K562 (cell line): ENCODE data around the gene PACS2. TPM values are rescaled to one million over a fixed set of nuclear protein-coding genes. Genes with fewer than 3 reads are reported as not detected.

Source experiments
- ATAC-seq: fragments of 200-7000 bp; cut with Tn5 transposase; 3 replicates; pipeline ENCODE4 v1.9.1; 2020; ENCODE audit warnings: moderate library complexity
- BruUV-seq: library from RNA; stranded (reverse); fragments of 400-500 nt; replicated peaks from 2 replicates; lab custom pipeline; 2021; lab: Mats Ljungman, UMichigan
- CTCF ChIA-PET: fragments of 300-600 bp; formaldehyde crosslinking; extraction: SDS; loops from one replicate; lab custom pipeline; 2021; ENCODE audit warnings: low intra/inter-chr PET ratio; lab: Yijun Ruan, JAX
- POLR2A ChIA-PET: fragments of 300-600, 350-650 bp; sonication (Branson Sonifier 250); formaldehyde crosslinking; extraction: SDS; loops from one replicate; lab custom pipeline; 2021; ENCODE audit warnings: antibody characterized with exemption, inconsistent platforms; lab: Yijun Ruan, JAX
- DNase-seq, 4 experiments: peaks; one replicate each; pipeline versions ENCODE4 v3.0.0 to v3.0.0-alpha.2; 2011 to 2018; ENCODE audit warnings: low spot score in 3 of 4, mixed read lengths in 3 of 4; ENCODE audit errors: extremely low read depth in 1 of 4
- FAIRE-seq: peaks from 2 replicates; lab custom pipeline; 2011; peaks lifted over from hg19 to GRCh38; lab: Jason Lieb, UNC
- H2AFZ ChIP-seq: 2 replicates; pipeline ENCODE4 v1.6.0; 2011; ENCODE audit warnings: low read depth, low read length, control low read depth, inconsistent platforms
- H3K27ac ChIP-seq: fragments of 200-600 bp; 3 replicates; pipeline ENCODE4 v1.8.0; 2011; ENCODE audit warnings: low read depth, mild to moderate bottlenecking, control low read depth, inconsistent platforms, low read length, moderate library complexity, mixed read lengths; ENCODE audit errors: extremely low read depth
- H3K27me3 ChIP-seq, 2 experiments: fragments of 300-600 bp in 1 of 2; 2 replicates in 1 of 2; 3 replicates in 1 of 2; pipeline versions ENCODE4 v1.6.0 to v1.8.0; 2011; ENCODE audit warnings: inconsistent platforms in 2 of 2, low read length in 2 of 2, mild to moderate bottlenecking in 1 of 2, mixed read lengths in 1 of 2, moderate library complexity in 1 of 2; ENCODE audit not compliant: control insufficient read depth in 2 of 2, insufficient read depth in 2 of 2
- H3K36me3 ChIP-seq: fragments of 300-600 bp; 3 replicates; pipeline ENCODE4 v1.8.0; 2011; ENCODE audit warnings: mild to moderate bottlenecking, low read length, inconsistent platforms; ENCODE audit not compliant: control insufficient read depth, insufficient read depth
- H3K4me1 ChIP-seq, 2 experiments: fragments of 200-600 bp in 1 of 2; replicated peaks in 1 of 2; 2 replicates in 1 of 2; 3 replicates in 1 of 2; pipeline versions ENCODE4 v1.5.1 to v1.8.0; 2011; ENCODE audit warnings: inconsistent platforms in 2 of 2, low read length in 2 of 2, mild to moderate bottlenecking in 1 of 2, mixed read lengths in 1 of 2, moderate library complexity in 1 of 2; ENCODE audit not compliant: control insufficient read depth in 2 of 2, insufficient read depth in 2 of 2
- H3K4me2 ChIP-seq: 2 replicates; pipeline ENCODE4 v1.6.1; 2011; ENCODE audit warnings: low read length, control low read depth, inconsistent platforms, mixed read lengths; ENCODE audit not compliant: insufficient read depth
- H3K4me3 ChIP-seq: fragments of 200-600 bp; sonication (generic), shearing (Covaris generic); 2 replicates; pipeline ENCODE4 v1.5.1; 2016; ENCODE audit warnings: control low read depth, inconsistent platforms
- H3K79me2 ChIP-seq: fragments of 200-600 bp; 3 replicates; pipeline ENCODE4 v1.8.0; 2011; ENCODE audit warnings: low read length, inconsistent platforms; ENCODE audit not compliant: control insufficient read depth, insufficient read depth
- H3K9ac ChIP-seq, 2 experiments: 2 replicates each; pipeline versions ENCODE4 v1.6.0 to v1.6.1; 2011; ENCODE audit warnings: low read depth in 2 of 2, low read length in 2 of 2, control low read depth in 1 of 2, inconsistent platforms in 1 of 2, mild to moderate bottlenecking in 1 of 2, mixed read lengths in 1 of 2; ENCODE audit not compliant: insufficient read depth in 1 of 2
- H3K9me1 ChIP-seq: one replicate; pipeline ENCODE4 v1.6.0; 2011; ENCODE audit warnings: inconsistent platforms, mild to moderate bottlenecking, low read length, moderate library complexity; ENCODE audit not compliant: control insufficient read depth, insufficient read depth
- H3K9me3 ChIP-seq: replicated peaks from 2 replicates; pipeline ENCODE4 v1.5.1; 2011; ENCODE audit warnings: low read depth, low read length, inconsistent platforms; ENCODE audit not compliant: control insufficient read depth, insufficient read depth
- H4K20me1 ChIP-seq: replicated peaks from 2 replicates; pipeline ENCODE4 v1.6.1; 2011; ENCODE audit warnings: low read length, inconsistent platforms, mixed read lengths; ENCODE audit not compliant: control insufficient read depth, insufficient read depth
- CAMTA2 ChIP-seq: fragments of 250-450 bp; sonication (Bioruptor Pico); conservative IDR thresholded peaks from 2 replicates; pipeline ENCODE4 v1.5.1; 2022
- CBX3 ChIP-seq, 2 experiments: IDR thresholded peaks; 1 replicate in 1 of 2; 2 replicates in 1 of 2; pipeline ENCODE4 v1.6.1; 2012; ENCODE audit warnings: inconsistent platforms in 2 of 2, low read length in 2 of 2, borderline replicate concordance in 1 of 2, control low read depth in 1 of 2
- CHD2 ChIP-seq: IDR thresholded peaks from 2 replicates; pipeline ENCODE4 v1.6.1; 2011; ENCODE audit warnings: low read depth, low read length
- DLX4 ChIP-seq: fragments of 250-450 bp; sonication (Bioruptor Pico); IDR thresholded peaks from 2 replicates; pipeline ENCODE4 v1.6.1; 2021; ENCODE audit warnings: mild to moderate bottlenecking
- EGR1 ChIP-seq: fragments of 450-650 bp; conservative IDR thresholded peaks from 2 replicates; pipeline ENCODE4 v1.6.1; 2017; ENCODE audit warnings: mild to moderate bottlenecking
- EZH2 ChIP-seq: IDR thresholded peaks from 2 replicates; pipeline ENCODE4 v1.6.1; 2012; ENCODE audit warnings: low read depth, mild to moderate bottlenecking, inconsistent platforms, low read length, borderline replicate concordance
- GATAD2B ChIP-seq: fragments of 450-650 bp; IDR thresholded peaks from 2 replicates; pipeline ENCODE4 v1.6.1; 2017; ENCODE audit warnings: mild to moderate bottlenecking, borderline replicate concordance
- GTF2A2 ChIP-seq: IDR thresholded peaks from 2 replicates; pipeline ENCODE4 v1.6.1; 2016; ENCODE audit warnings: mild to moderate bottlenecking, missing genetic modification characterization, missing compliant biosample characterization
- KLF10 ChIP-seq: fragments of 250-450 bp; sonication (Bioruptor Pico); IDR thresholded peaks from 2 replicates; pipeline ENCODE4 v1.6.1; 2021; ENCODE audit warnings: matching md5 sums
- MAFG ChIP-seq: fragments of 450-650 bp; conservative IDR thresholded peaks from 2 replicates; pipeline ENCODE4 v1.6.1; 2016; ENCODE audit warnings: missing genetic modification characterization, missing compliant biosample characterization
- MAFK ChIP-seq: IDR thresholded peaks from 2 replicates; pipeline ENCODE4 v1.6.1; 2011; ENCODE audit warnings: low read length, improper control_type of control experiment
- OTX1 ChIP-seq: fragments of 450-650 bp; formaldehyde crosslinking; IDR thresholded peaks from 2 replicates; pipeline ENCODE4 v1.4.0; 2022; ENCODE audit warnings: mild to moderate bottlenecking
- RFX1 ChIP-seq: fragments of 450-650 bp; IDR thresholded peaks from 2 replicates; pipeline ENCODE4 v1.6.1; 2016; ENCODE audit warnings: mild to moderate bottlenecking, moderate library complexity
- SETDB1 ChIP-seq: IDR thresholded peaks from one replicate; pipeline ENCODE4 v1.6.1; 2012; ENCODE audit warnings: low read length, control low read depth, inconsistent platforms
- TCF3 ChIP-seq: sonication (generic); formaldehyde crosslinking; IDR thresholded peaks from 2 replicates; pipeline ENCODE4 v1.4.0; 2020; ENCODE audit warnings: mild to moderate bottlenecking, missing genetic modification reagents
- THRB ChIP-seq: fragments of 450-650 bp; formaldehyde crosslinking; conservative IDR thresholded peaks from 2 replicates; pipeline ENCODE4 v1.4.0; 2022; ENCODE audit warnings: mild to moderate bottlenecking, missing genetic modification characterization
- ZNF778 ChIP-seq: fragments of 450-650 bp; formaldehyde crosslinking; IDR thresholded peaks from 2 replicates; pipeline ENCODE4 v1.4.0; 2020; ENCODE audit warnings: mild to moderate bottlenecking, moderate library complexity
- WGBS: fragments of 100-300 bp; shearing (Covaris generic); methylation state at CpG from one replicate; pipeline ENCODE4 v1.1.6; 2016; ENCODE audit warnings: low coverage, mixed read lengths; ENCODE audit not compliant: insufficient coverage; ENCODE audit errors: missing lambda C conversion rate; 5-methylcytosine and 5-hydroxymethylcytosine counted together
- in situ Hi-C: fragments of 300-500 bp; cut with MboI; formaldehyde crosslinking; loops from 4 replicates; pipeline ENCODE4 v1.15.0; 2018; ENCODE audit warnings: inconsistent platforms, mixed read lengths
- intact Hi-C: fragments of 100-400 bp; cut with micrococcal nuclease; formaldehyde crosslinking; loops from 2 replicates; pipeline ENCODE4 v1.14.2; 2022
- polyA plus RNA-seq, 8 experiments: library from polyadenylated mRNA; depleted of rRNA in 4 of 8; stranded (reverse) in 5 of 8; unstranded in 3 of 8; fragments of >200 nt; fragmentation: Nextera tagmentation in 2 of 8; fragmentation: Illumina TruSeq in 1 of 8; extraction: Ambion mirVana in 2 of 8; extraction: Trizol in 1 of 8; gene quantifications; 2 replicates each; pipeline versions ENCODE4 v1.2.1 to v1.2.3, GENCODE V29; 2011 to 2014; ENCODE audit warnings: inconsistent platforms in 1 of 8, missing spikeins in 1 of 8
- total RNA-seq, 7 experiments: library from RNA; depleted of rRNA in 6 of 7; stranded (reverse); fragments of >200 nt in 6 of 7; fragmentation: Illumina TruSeq in 2 of 7; extraction: Trizol in 2 of 7; gene quantifications; 2 replicates each; pipeline versions ENCODE4 v1.2.1 to v1.2.3, GENCODE V29; 2011 to 2021; ENCODE audit warnings: low replicate concordance in 1 of 7

The PACS2 gene
- total and polyA plus RNA-seq, 9 of the 15 experiments (the other 6 are each of a cell fraction or from before 2014, with no cell fraction given), result 0.11 to 20.8 (median 9.9) TPM

- no peak for FAIRE-seq
- no peaks in the 10 kb centered on the region for H3K27me3 ChIP-seq
- H3K4me2 ChIP-seq, result no peak overlapping the region; the same call in 1 of the 2 replicates
- BruUV-seq, result no TSS peak
- no peaks in the 10 kb centered on the region for H3K9me3 ChIP-seq
- peaks cover 11% of the 10 kb centered on the region for H4K20me1 ChIP-seq
- in situ Hi-C loops, result no loop called here
- H3K79me2 ChIP-seq, result peaks cover 3% of the 10 kb centered on the region; the same call in 1 of the 3 replicates
- H3K36me3 ChIP-seq, result no peaks in the 10 kb centered on the region
- H3K4me1 ChIP-seq, result peaks cover 0 to 63% of the 10 kb centered on the region in 2 experiments; a peak in 3 of 5 replicates
- no peak overlapping the region for H3K27ac ChIP-seq
- no peak overlapping the region for H3K9ac ChIP-seq
- intact Hi-C loops, result no loop called here
- H2AFZ ChIP-seq, result no peak overlapping the region
- POLR2A ChIA-PET, result interaction anchor here (1.4 kb wide), 1 partner anchor 22 kb away, joined by 3 read pairs; no protein-coding TSS in a partner anchor
- no peak for TF ChIP-seq ZNF778 (CRISPR knock-in tag)
- TF ChIP-seq MAFK, result no peak
- no peak for TF ChIP-seq CBX3 (IDR thresholded peaks at IDR 0.05; ENCODE audit: borderline replicate concordance in 1 of 2, low read length in 2 of 2)
- no peak for TF ChIP-seq SETDB1
- TF ChIP-seq CAMTA2 (CRISPR knock-in tag), result no peak
- TF ChIP-seq GTF2A2 (tag), result no peak
- no peak for TF ChIP-seq OTX1 (CRISPR knock-in tag)
- TF ChIP-seq GATAD2B, result no peak
- TF ChIP-seq MAFG (tag), result no peak
- TF ChIP-seq EZH2, result no peak
- peak; percentile 54; the same call in 1 of the 2 replicates for TF ChIP-seq RFX1
- TF ChIP-seq THRB (CRISPR knock-in tag), result no peak
- TF ChIP-seq KLF10 (CRISPR knock-in tag), result no peak
- TF ChIP-seq CHD2, result no peak
- no peak for TF ChIP-seq DLX4 (CRISPR knock-in tag)
- peak; percentile 91 for TF ChIP-seq EGR1
- no peak for TF ChIP-seq TCF3
- TF ChIP-seq, all 486 proteins: peak for 2
- Histone ChIP-seq H3K4me3 (no peak overlapping the region), H3K9me1 (no peaks in the 10 kb centered on the region)
- WGBS, result 56% methylated on average over 11 of the region's 13 CpGs
- CTCF ChIA-PET, result no interaction called here
- ATAC-seq, result no peak
- DNase-seq, result peak in 2 of 4 experiments; percentile 34 to 42
These were observed 15.9 kb downstream of the PACS2 start for GRCh38 chr14:105330491-105330895.
